Stimulated activated CD8-positive, alpha-beta memory T cell treated with anti-CD3 and anti-CD28 coated beads, Interleukin-7, amount 100 ng/mL, for 48 hours (primary cell): ENCODE results near the gene TFCP2.
A peak's percentile ranks its signal among the peaks of the same experiment; 100 is the strongest.

Experiments used
- DNase-seq, 2 donors: peaks; one replicate each; pipeline ENCODE4 v3.0.0-alpha.2; 2020; ENCODE audit warnings: low read depth in 1 of 2; ENCODE audit errors: extremely low read depth in 1 of 2

TFCP2 gene

GRCh38 chr12:51048661-51049251 lies 124.2 kb downstream of the TFCP2 start:
- DNase-seq, result no peak

GRCh38 chr12:51047655-51048540 lies 125.0 kb downstream of the TFCP2 start, which contains the start of gene LETMD1:
TSS of gene LETMD1 (plus strand) at chr12:51048327. CDS start at chr12:51048357, 30 bp downstream.
- peak; percentile 69 to 88 for DNase-seq
